Activated CD8-positive, alpha-beta T cell treated with anti-CD3 and anti-CD28 coated beads for 36 hours (primary cell): ENCODE data around the gene DPP4. TPM values are rescaled to one million over a fixed set of nuclear protein-coding genes. Genes with fewer than 3 reads are reported as not detected.

ENCODE experiments used
- ATAC-seq: fragments of 200-7000 bp; cut with Tn5 transposase; one replicate; pipeline ENCODE4 v1.10.0; 2021; ENCODE audit warnings: mild to moderate bottlenecking, moderate library complexity
- CTCF ChIA-PET: fragments of 350-600 bp; sonication (Branson Sonifier 250); formaldehyde crosslinking; loops from one replicate; lab custom pipeline; 2021; ENCODE audit warnings: antibody characterized with exemption; lab: Charles Lee
- POLR2A ChIA-PET: fragments of 350-600 bp; sonication (Branson Sonifier 250); formaldehyde crosslinking; loops from one replicate; lab custom pipeline; 2021; ENCODE audit warnings: antibody characterized with exemption; lab: Charles Lee
- DNase-seq: peaks from one replicate; pipeline ENCODE4 v3.0.0-alpha.2; 2020
- H3K27ac Mint-ChIP-seq: one replicate; pipeline ENCODE4 v1.8.0; 2021; ENCODE audit warnings: mild to moderate bottlenecking, mixed read lengths
- H3K27me3 Mint-ChIP-seq: one replicate; pipeline ENCODE4 v1.8.0; 2021; ENCODE audit warnings: mixed read lengths
- H3K36me3 Mint-ChIP-seq: one replicate; pipeline ENCODE4 v1.8.0; 2021; ENCODE audit warnings: low read depth, mixed read lengths
- H3K4me1 Mint-ChIP-seq: one replicate; pipeline ENCODE4 v1.8.0; 2021; ENCODE audit warnings: low read depth, mixed read lengths
- H3K4me3 Mint-ChIP-seq: one replicate; pipeline ENCODE4 v1.8.0; 2021; ENCODE audit warnings: mild to moderate bottlenecking, moderate library complexity, mixed read lengths
- H3K9me3 Mint-ChIP-seq: one replicate; pipeline ENCODE4 v1.8.0; 2021; ENCODE audit warnings: mixed read lengths
- CTCF ChIP-seq: fragments of 200-600 bp; IDR thresholded peaks from one replicate; pipeline ENCODE4 v1.8.0; 2022; ENCODE audit warnings: antibody characterized with exemption, mild to moderate bottlenecking
- intact Hi-C: fragments of 100-400 bp; cut with micrococcal nuclease; formaldehyde crosslinking; loops from one replicate; pipeline ENCODE4 v1.10.0; 2022
- total RNA-seq, 2 experiments: library from RNA; stranded (reverse); gene quantifications; one replicate each; pipeline ENCODE4 v1.2.3, GENCODE V29; 2021

Gene DPP4
- total RNA-seq, 2 experiments from 2014 or later, result 25.9 to 26.4 TPM

DNA sequence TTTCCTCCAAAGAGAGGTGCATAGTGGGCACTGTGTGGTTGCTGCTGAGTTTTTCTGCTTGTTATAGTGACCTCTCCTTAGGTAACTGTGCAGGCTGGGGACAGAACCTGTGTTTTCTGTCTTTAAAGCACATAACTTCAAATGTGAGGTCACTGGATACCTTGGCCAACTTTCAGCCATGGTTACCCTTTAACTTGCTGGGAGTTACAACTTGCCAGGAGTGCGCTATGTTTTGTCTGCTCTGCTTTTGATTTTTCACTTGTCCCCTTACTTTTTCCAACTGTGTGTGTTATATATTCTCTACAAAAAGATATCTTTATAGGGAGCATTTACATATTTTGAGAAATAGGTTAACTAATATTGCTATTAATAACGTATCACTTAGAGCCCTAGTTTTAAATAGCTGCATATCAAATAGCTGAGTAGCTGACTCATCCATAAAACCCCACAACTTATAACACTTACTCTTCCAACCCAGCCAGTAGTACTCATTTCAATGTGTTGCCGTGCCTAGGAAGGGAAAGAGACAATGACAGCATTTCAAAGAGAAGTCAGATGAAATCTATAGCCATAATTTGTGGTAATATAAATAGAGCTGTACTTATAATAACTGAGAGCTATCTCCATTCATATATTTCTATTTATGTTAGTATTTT is 51.6 kb downstream of the DPP4 start:
- no peak for TF ChIP-seq CTCF
- ChIA-PET CTCF (interaction anchor here (0.7 to 1.9 kb wide), 7 partner anchors 9 to 102 kb away, joined by 3 to 6 read pairs (median 3); no protein-coding TSS in a partner anchor), POLR2A (interaction anchor here (0.7 kb wide), 1 partner anchor 12 kb away, joined by 4 read pairs; no protein-coding TSS in a partner anchor)
- peaks cover 51% of the 10 kb centered on the region for H3K4me1 Mint-ChIP-seq
- H3K27ac Mint-ChIP-seq, result no peak overlapping the region
- H3K36me3 Mint-ChIP-seq, result peaks cover 36% of the 10 kb centered on the region
- H3K27me3 Mint-ChIP-seq, result no peaks in the 10 kb centered on the region
- DNase-seq (no peak), ATAC-seq (peak; percentile 44)
- no peaks in the 10 kb centered on the region for H3K9me3 Mint-ChIP-seq
- H3K4me3 Mint-ChIP-seq, result no peak overlapping the region
- intact Hi-C loops, result no loop called here

GRCh38 chr2:162021516-162022058 is 52.4 kb downstream of the DPP4 start:
- POLR2A ChIA-PET, result no interaction called here
- intact Hi-C loops, result no loop called here
- no peak for DNase-seq
- Mint-ChIP-seq H3K27me3 (no peaks in the 10 kb centered on the region), H3K9me3 (no peaks in the 10 kb centered on the region), H3K36me3 (peaks cover 42% of the 10 kb centered on the region), H3K4me3 (no peak overlapping the region), H3K4me1 (peaks cover 56% of the 10 kb centered on the region), H3K27ac (peak overlapping the region; percentile 34)
- ATAC-seq, result no peak
- TF ChIP-seq CTCF, result no peak
- CTCF ChIA-PET, result interaction anchor here (1.3 kb wide), 1 partner anchor 14 kb away, joined by 3 read pairs; no protein-coding TSS in a partner anchor

DNA sequence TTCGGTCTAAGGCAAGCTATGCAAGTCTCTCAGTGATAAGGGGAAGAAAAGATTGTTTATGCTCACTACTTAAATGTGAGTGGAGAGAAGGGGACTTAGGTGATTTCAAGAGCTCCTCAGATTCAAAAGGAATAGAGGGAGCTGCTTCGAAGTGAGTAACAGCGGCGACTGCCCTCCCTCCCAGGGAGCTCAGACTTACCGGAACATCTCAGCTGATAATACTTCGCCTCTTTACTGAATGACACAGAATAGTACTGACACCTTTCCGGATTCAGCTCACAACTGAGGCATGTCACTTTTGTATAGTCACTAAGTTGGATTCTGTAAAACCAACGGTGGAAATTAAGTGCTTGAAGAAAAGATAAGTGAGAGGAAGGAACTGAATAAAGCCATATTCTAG is 55.5 kb downstream of the DPP4 start:
- Mint-ChIP-seq H3K27me3 (no peaks in the 10 kb centered on the region), H3K36me3 (peaks cover 54% of the 10 kb centered on the region), H3K9me3 (no peaks in the 10 kb centered on the region), H3K4me1 (peaks cover 53% of the 10 kb centered on the region), H3K4me3 (no peak overlapping the region), H3K27ac (no peak overlapping the region)
- CTCF ChIA-PET, result interaction anchor here (3.4 kb wide), 1 partner anchor 12 kb away, joined by 20 read pairs; no protein-coding TSS in a partner anchor
- ATAC-seq (peak; percentile 48), DNase-seq (no peak)
- POLR2A ChIA-PET, result interaction anchor here (1.3 kb wide), 1 partner anchor 26 kb away, joined by 3 read pairs; no protein-coding TSS in a partner anchor
- TF ChIP-seq CTCF, result no peak
- intact Hi-C loops, result no loop called here

DNA sequence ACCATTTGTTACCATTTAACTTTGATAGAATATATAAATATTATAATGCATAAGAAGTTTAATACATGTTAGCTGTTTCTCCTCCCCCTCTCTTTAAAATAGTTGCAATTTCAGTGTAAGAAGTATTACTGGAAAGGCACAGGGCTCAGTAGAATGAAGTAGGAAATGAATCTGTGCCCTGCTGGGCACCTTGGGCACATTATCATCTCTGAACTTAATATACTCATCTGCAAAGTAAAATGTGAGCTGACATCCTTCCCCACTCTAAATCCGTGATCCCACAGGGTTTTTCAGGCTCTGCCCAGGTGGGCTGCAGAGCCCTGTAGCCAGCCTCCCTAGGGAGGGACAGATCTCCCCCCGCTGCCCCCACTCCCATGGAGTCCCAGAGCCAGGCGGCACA is 56.8 kb downstream of the DPP4 start:
- H3K27ac Mint-ChIP-seq, result no peak overlapping the region
- ChIA-PET POLR2A (no interaction called here), CTCF (interaction anchor here (3.4 kb wide), 1 partner anchor 11 kb away, joined by 20 read pairs; no protein-coding TSS in a partner anchor)
- peaks cover 58% of the 10 kb centered on the region for H3K36me3 Mint-ChIP-seq
- TF ChIP-seq CTCF, result no peak
- no peak overlapping the region for H3K4me3 Mint-ChIP-seq
- no peaks in the 10 kb centered on the region for H3K9me3 Mint-ChIP-seq
- H3K4me1 Mint-ChIP-seq, result peaks cover 50% of the 10 kb centered on the region
- DNase-seq (no peak), ATAC-seq (no peak)
- no peaks in the 10 kb centered on the region for H3K27me3 Mint-ChIP-seq
- intact Hi-C loops, result no loop called here

DNA sequence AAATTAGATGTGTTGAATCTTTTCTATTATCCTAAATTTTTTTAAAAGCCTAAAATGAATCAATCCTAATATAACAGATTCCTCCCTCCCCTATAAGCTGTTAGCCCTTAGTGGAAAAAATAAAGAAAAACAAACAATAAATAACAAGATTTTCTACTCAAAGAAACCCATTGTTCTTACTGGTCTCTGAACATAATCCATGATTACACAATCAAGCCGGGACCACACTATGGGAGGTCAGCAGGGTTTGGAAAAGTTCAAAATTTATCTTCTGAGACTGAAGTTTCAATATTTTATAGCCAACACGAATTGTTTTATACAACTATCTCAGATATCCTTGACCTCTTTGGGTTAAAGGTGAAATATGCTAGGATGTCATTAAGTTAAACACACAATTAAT is 57.9 kb downstream of the DPP4 start:
- Mint-ChIP-seq H3K36me3 (peaks cover 60% of the 10 kb centered on the region), H3K27ac (peak overlapping the region; percentile 39), H3K9me3 (no peaks in the 10 kb centered on the region), H3K27me3 (no peaks in the 10 kb centered on the region), H3K4me1 (peaks cover 52% of the 10 kb centered on the region), H3K4me3 (no peak overlapping the region)
- ChIA-PET POLR2A (no interaction called here), CTCF (interaction anchor here (2.8 kb wide), 1 partner anchor 24 kb away, joined by 11 read pairs; no protein-coding TSS in a partner anchor)
- intact Hi-C loops, result no loop called here
- TF ChIP-seq CTCF, result no peak
- no peak for DNase-seq
- ATAC-seq, result no peak
